Upper lobe of left lung (tissue), 6 donors: ENCODE results near the gene C1S. TPM values are rescaled to one million over a fixed set of nuclear protein-coding genes. Genes with fewer than 3 reads are reported as not detected.
"Not testable (repeated sequence)": the region's sequence is repeated elsewhere in the genome, so short reads cannot be mapped to it uniquely, and the experiment has no call there.

ENCODE experiments used
- ATAC-seq, 2 donors: fragments of 200-7000 bp; cut with Tn5 transposase; one replicate each; pipeline ENCODE4 v1.9.1; 2022; ENCODE audit warnings: mild to moderate bottlenecking in 2 of 2, moderate library complexity in 2 of 2; ENCODE audit not compliant: low FRiP score in 2 of 2
- DNase-seq, 2 donors: peaks; one replicate each; pipeline ENCODE4 v3.0.0-alpha.2; 2019 to 2020
- H3K27ac ChIP-seq, 4 donors: fragments of 200-600 bp; sonication (generic); one replicate each; pipeline ENCODE4 v1.5.1; 2016 to 2019
- H3K27me3 ChIP-seq, 4 donors: fragments of 200-600 bp; sonication (generic); one replicate each; pipeline ENCODE4 v1.5.1; 2017 to 2019
- H3K36me3 ChIP-seq, 4 donors: fragments of 200-600 bp; sonication (generic); one replicate each; pipeline ENCODE4 v1.5.1; 2016 to 2019
- H3K4me1 ChIP-seq, 4 donors: fragments of 200-600 bp; sonication (generic); one replicate each; pipeline ENCODE4 v1.5.1; 2018 to 2019
- H3K4me3 ChIP-seq, 4 donors: fragments of 200-600 bp; sonication (generic); one replicate each; pipeline ENCODE4 v1.5.1; 2017 to 2019; ENCODE audit warnings: mild to moderate bottlenecking in 2 of 4, moderate library complexity in 1 of 4
- H3K9me3 ChIP-seq, 4 donors: fragments of 200-600 bp; sonication (generic); one replicate each; pipeline ENCODE4 v1.5.1; 2018 to 2019
- CTCF ChIP-seq, 6 experiments: fragments of 450-650 bp in 4 of 6; fragments of 200-600 bp in 2 of 6; sonication (generic) in 2 of 6; IDR thresholded peaks; one replicate each; pipeline ENCODE4 v1.5.1; 2016 to 2019; ENCODE audit warnings: antibody characterized with exemption in 6 of 6
- EP300 ChIP-seq, 4 donors: sonication (generic); formaldehyde crosslinking; IDR thresholded peaks; one replicate each; pipeline ENCODE4 v1.5.1; 2017; ENCODE audit warnings: antibody characterized with exemption in 4 of 4, control low read depth in 2 of 4
- POLR2A ChIP-seq, 4 donors: fragments of 450-650 bp; IDR thresholded peaks; one replicate each; pipeline ENCODE4 v1.5.1; 2016 to 2017; ENCODE audit warnings: antibody characterized with exemption in 4 of 4, mild to moderate bottlenecking in 2 of 4
- POLR2AphosphoS5 ChIP-seq, 2 donors: sonication (generic); formaldehyde crosslinking; IDR thresholded peaks; one replicate each; pipeline ENCODE4 v1.5.1; 2017; ENCODE audit warnings: antibody characterized with exemption in 2 of 2
- WGBS, 2 donors: methylation state at CpG; one replicate each; pipeline ENCODE4 v1.1.5; 2017 to 2018; 5-methylcytosine and 5-hydroxymethylcytosine counted together
- total RNA-seq, 6 donors: library from RNA; depleted of rRNA in 4 of 6; stranded (reverse); fragments of >200 nt in 4 of 6; gene quantifications; one replicate each; pipeline versions ENCODE4 v1.1.0 to v1.2.1, GENCODE V29; 2016 to 2021
- donor health status: DM: no; HTN: no; CAD: no; lungs with moderate emphysema.
- donor health status: DM: no; HTN: yes; CAD: no; lungs with severe emphysema.

C1S gene
- total RNA-seq, 6 donors from 2014 or later, result 146 to 338 (median 208) TPM

- H3K4me1 ChIP-seq, result no peaks in the 10 kb centered on the region
- 77 to 100% methylated on average over 2 of the region's 2 CpGs for WGBS, 2 donors
- ATAC-seq, result no peak
- no peaks in the 10 kb centered on the region for H3K9me3 ChIP-seq
- H3K4me3 ChIP-seq, result no peak overlapping the region
- no peak for DNase-seq
- no peaks in the 10 kb centered on the region for H3K36me3 ChIP-seq
- H3K27ac ChIP-seq, result no peak overlapping the region
- no peak for TF ChIP-seq POLR2AphosphoS5 (IDR thresholded peaks at IDR 0.05)
- TF ChIP-seq CTCF (IDR thresholded peaks at IDR 0.05), result no peak
- TF ChIP-seq EP300 (IDR thresholded peaks at IDR 0.05), result no peak
- H3K27me3 ChIP-seq, result no peaks in the 10 kb centered on the region
Measured at GRCh38 chr12:7032990-7033389, 27.5 kb upstream of the C1S start.

GRCh38 chr12:7034464-7034863 lies 26.1 kb upstream of the C1S start:
- Histone ChIP-seq H3K27me3 (no peaks in the 10 kb centered on the region), H3K4me3 (no peak overlapping the region), H3K9me3 (no peaks in the 10 kb centered on the region), H3K36me3 (no peaks in the 10 kb centered on the region), H3K4me1 (no peaks in the 10 kb centered on the region), H3K27ac (no peak overlapping the region)
- DNase-seq (no peak), ATAC-seq (no peak)
- TF ChIP-seq POLR2AphosphoS5 (IDR thresholded peaks at IDR 0.05) (no peak), EP300 (IDR thresholded peaks at IDR 0.05) (no peak), POLR2A (IDR thresholded peaks at IDR 0.05) (no peak), CTCF (IDR thresholded peaks at IDR 0.05) (no peak)
- WGBS, 2 donors, result 100% methylated on average over 1 of the region's 1 CpG

- H3K36me3 ChIP-seq, result no peaks in the 10 kb centered on the region
- no peak for ATAC-seq
- H3K27me3 ChIP-seq, result no peaks in the 10 kb centered on the region
- 62 to 68% methylated on average over 2 of the region's 2 CpGs for WGBS, 2 donors
- H3K4me3 ChIP-seq, result no peak overlapping the region
- H3K9me3 ChIP-seq, result no peaks in the 10 kb centered on the region
- TF ChIP-seq POLR2A (IDR thresholded peaks at IDR 0.05), result no peak
- TF ChIP-seq POLR2AphosphoS5 (IDR thresholded peaks at IDR 0.05), result no peak
- TF ChIP-seq EP300 (IDR thresholded peaks at IDR 0.05), result no peak
- no peak for TF ChIP-seq CTCF (IDR thresholded peaks at IDR 0.05)
- H3K4me1 ChIP-seq, result no peaks in the 10 kb centered on the region
- no peak for DNase-seq
- no peak overlapping the region for H3K27ac ChIP-seq
Measured at GRCh38 chr12:7035463-7035862, 25.1 kb upstream of the C1S start.

GRCh38 chr12:7037411-7037810 lies 23.1 kb upstream of the C1S start:
- not testable (repeated sequence) for H3K9me3 ChIP-seq, H3K4me3 ChIP-seq, H3K27ac ChIP-seq, H3K4me1 ChIP-seq, ATAC-seq, H3K36me3 ChIP-seq, H3K27me3 ChIP-seq
- DNase-seq, result peak in 1 of 2 donors; percentile 76
- 93 to 94% methylated on average over 18 to 28 of the region's 32 CpGs for WGBS, 2 donors

- H3K4me3 ChIP-seq, result no peak overlapping the region
- H3K36me3 ChIP-seq, result no peaks in the 10 kb centered on the region
- no peaks in the 10 kb centered on the region for H3K4me1 ChIP-seq
- ATAC-seq, result no peak
- DNase-seq, result peak in 1 of 2 donors; percentile 33
- no peaks in the 10 kb centered on the region for H3K9me3 ChIP-seq
- H3K27ac ChIP-seq, result no peak overlapping the region
- no peak for TF ChIP-seq CTCF (IDR thresholded peaks at IDR 0.05)
- no peak for TF ChIP-seq POLR2AphosphoS5 (IDR thresholded peaks at IDR 0.05)
- TF ChIP-seq EP300 (IDR thresholded peaks at IDR 0.05), result no peak
- no peak for TF ChIP-seq POLR2A (IDR thresholded peaks at IDR 0.05)
- 91 to 94% methylated on average over 22 of the region's 22 CpGs for WGBS, 2 donors
- no peaks in the 10 kb centered on the region for H3K27me3 ChIP-seq
Measured at GRCh38 chr12:7038591-7038990, 21.9 kb upstream of the C1S start.
